Cardiac fibroblast (primary cell): Measurements from ENCODE around the gene RXYLT1.

Experiments used
- DNase-seq, 2 donors: peaks; one replicate each; pipeline versions ENCODE4 v3.0.0 to v3.0.0-alpha.2; 2010; ENCODE audit warnings: low read depth in 2 of 2
- H3K4me3 ChIP-seq, 2 donors: replicated peaks in 1 of 2; 1 replicate in 1 of 2; 2 replicates in 1 of 2; pipeline ENCODE4 v1.5.1; 2011; ENCODE audit warnings: low read depth in 2 of 2, low read length in 2 of 2, mild to moderate bottlenecking in 2 of 2, moderate library complexity in 1 of 2
- CTCF ChIP-seq: IDR thresholded peaks from one replicate; pipeline ENCODE4 v1.5.1; 2011; ENCODE audit warnings: low read depth, mild to moderate bottlenecking, low read length, inconsistent platforms

RXYLT1 gene

GRCh38 chr12:63843721-63844390 lies 64.1 kb downstream of the RXYLT1 start:
- DNase-seq = peak; percentile 94 to 98
- H3K4me3 ChIP-seq = peak overlapping the region; percentile 87 to 96
- peak; percentile 63 for TF ChIP-seq CTCF

GRCh38 chr12:63844391-63845341 lies 65.0 kb downstream of the RXYLT1 start, which contains the start of gene SRGAP1:
Gene SRGAP1, plus strand, starts transcription at chr12:63844700. Its CDS starts 117 bp downstream, at chr12:63844817.
- H3K4me3 ChIP-seq = peak within 1 kb of the TSS; percentile 87 to 96
- DNase-seq = peak; percentile 84 to 93
- peak; percentile 10 for TF ChIP-seq CTCF

- H3K4me3 ChIP-seq = peak overlapping the region; percentile 87 to 96
- DNase-seq = peak; percentile 36 to 67
- no peak for TF ChIP-seq CTCF
Observed at GRCh38 chr12:63845726-63846125, 66.0 kb downstream of the RXYLT1 start.

- no peak for DNase-seq
- peak overlapping the region; percentile 87 to 96 for H3K4me3 ChIP-seq
- no peak for TF ChIP-seq CTCF
Observed at GRCh38 chr12:63846238-63846967, 66.7 kb downstream of the RXYLT1 start.

GRCh38 chr12:63848450-63848849 lies 68.7 kb downstream of the RXYLT1 start:
- no peak for TF ChIP-seq CTCF
- no peak for DNase-seq
- H3K4me3 ChIP-seq = no peak overlapping the region

- no peak overlapping the region for H3K4me3 ChIP-seq
Observed at GRCh38 chr12:63849106-63849620, 69.5 kb downstream of the RXYLT1 start.

More at GRCh38 chr12:63849106-63849620, 69.5 kb downstream of the RXYLT1 start:
- no peak for TF ChIP-seq CTCF
- no peak for DNase-seq
